Smooth muscle cell (in vitro differentiated cells): ENCODE results near the gene ZNF326. TPM values are rescaled to one million over a fixed set of nuclear protein-coding genes. Genes with fewer than 3 reads are reported as not detected.

Experiments used
- DNase-seq: peaks from one replicate; lab custom pipeline; 2025; ENCODE audit not compliant: unreplicated experiment; lab: John Stamatoyannopoulos, UW
- H2AFZ ChIP-seq: fragments of 200-600 bp; sonication (generic); 2 replicates; pipeline ENCODE4 v1.6.0; 2016; ENCODE audit warnings: antibody characterized with exemption, low read depth, mild to moderate bottlenecking
- H3F3A ChIP-seq: fragments of 200-600 bp; sonication (generic); 2 replicates; pipeline ENCODE4 v1.6.0; 2017; ENCODE audit warnings: antibody characterized with exemption, low read depth
- H3K27ac ChIP-seq: fragments of 200-600 bp; sonication (generic); 2 replicates; pipeline ENCODE4 v1.5.1; 2016; ENCODE audit warnings: low read depth, mild to moderate bottlenecking
- H3K27me3 ChIP-seq: fragments of 200-600 bp; sonication (generic); 2 replicates; pipeline ENCODE4 v1.6.1; 2016; ENCODE audit warnings: low read depth, mild to moderate bottlenecking
- H3K36me3 ChIP-seq: fragments of 200-600 bp; sonication (generic); 2 replicates; pipeline ENCODE4 v1.5.1; 2016; ENCODE audit warnings: low read depth
- H3K4me1 ChIP-seq: fragments of 200-600 bp; sonication (generic); 2 replicates; pipeline ENCODE4 v1.5.1; 2016; ENCODE audit warnings: low read depth
- H3K4me2 ChIP-seq: fragments of 200-600 bp; sonication (generic); 2 replicates; pipeline ENCODE4 v1.6.0; 2016; ENCODE audit warnings: mild to moderate bottlenecking
- H3K4me3 ChIP-seq: fragments of 200-600 bp; sonication (generic); 2 replicates; pipeline ENCODE4 v1.5.1; 2016; ENCODE audit warnings: mild to moderate bottlenecking
- H3K79me2 ChIP-seq: fragments of 200-600 bp; sonication (generic); 2 replicates; pipeline ENCODE4 v1.6.0; 2016; ENCODE audit warnings: low read depth, mild to moderate bottlenecking
- H3K9ac ChIP-seq: fragments of 200-600 bp; sonication (generic); 2 replicates; pipeline ENCODE4 v1.6.0; 2016; ENCODE audit warnings: low read depth
- H3K9me3 ChIP-seq: fragments of 200-600 bp; sonication (generic); replicated peaks from 2 replicates; pipeline ENCODE4 v1.5.1; 2016; ENCODE audit warnings: low read depth
- H4K20me1 ChIP-seq: fragments of 200-600 bp; sonication (generic); 2 replicates; pipeline ENCODE4 v1.6.0; 2016; ENCODE audit warnings: low read depth
- CTCF ChIP-seq: fragments of 200-600 bp; sonication (generic); IDR thresholded peaks from 2 replicates; pipeline ENCODE4 v1.5.1; 2017; ENCODE audit warnings: borderline replicate concordance, mild to moderate bottlenecking, antibody characterized with exemption; ENCODE audit not compliant: insufficient read depth, poor library complexity, severe bottlenecking
- WGBS: methylation state at CpG from one replicate; pipeline ENCODE4 v1.1.7; 2016; ENCODE audit warnings: low lambda C conversion rate; 5-methylcytosine and 5-hydroxymethylcytosine counted together
- polyA plus RNA-seq: library from polyadenylated mRNA; unstranded; fragments of >200 nt; fragmentation: Nextera tagmentation; extraction: Ambion mirVana; gene quantifications from 2 replicates; pipeline ENCODE4 v1.2.1, GENCODE V29; 2016
- total RNA-seq: library from RNA; depleted of rRNA; stranded (reverse); fragments of >200 nt; gene quantifications from 2 replicates; pipeline ENCODE4 v1.2.3, GENCODE V29; 2014

ZNF326 gene
- total and polyA plus RNA-seq, 2 experiments from 2014 or later, result 7.7 to 12.8 TPM

- no peaks in the 10 kb centered on the region for H3K9me3 ChIP-seq
- H2AFZ ChIP-seq, result no peak overlapping the region
- no peak overlapping the region for H3K4me3 ChIP-seq
- WGBS, result 57% methylated on average over 5 of the region's 5 CpGs
- peaks cover 3% of the 10 kb centered on the region for H3K4me1 ChIP-seq
- H3K79me2 ChIP-seq, result no peaks in the 10 kb centered on the region
- H3K27ac ChIP-seq, result peak overlapping the region; percentile 96
- DNase-seq, result no peak
- H3K36me3 ChIP-seq, result no peaks in the 10 kb centered on the region
- no peaks in the 10 kb centered on the region for H3K27me3 ChIP-seq
- no peaks in the 10 kb centered on the region for H3F3A ChIP-seq
- peak overlapping the region; percentile 56 for H3K4me2 ChIP-seq
- no peaks in the 10 kb centered on the region for H4K20me1 ChIP-seq
- peak overlapping the region; percentile 78 for H3K9ac ChIP-seq
- TF ChIP-seq CTCF, result no peak
Observed at GRCh38 chr1:89951766-89952604, 42.9 kb upstream of the ZNF326 start.

GRCh38 chr1:89952605-89953130 is 42.2 kb upstream of the ZNF326 start:
- Histone ChIP-seq H3K9me3 (no peaks in the 10 kb centered on the region), H3K4me2 (peak overlapping the region; percentile 56), H2AFZ (no peak overlapping the region), H4K20me1 (no peaks in the 10 kb centered on the region), H3K36me3 (no peaks in the 10 kb centered on the region), H3K27me3 (no peaks in the 10 kb centered on the region), H3K27ac (peak overlapping the region; percentile 96), H3K4me3 (no peak overlapping the region), H3K79me2 (no peaks in the 10 kb centered on the region), H3K9ac (peak overlapping the region; percentile 78), H3K4me1 (peaks cover 3% of the 10 kb centered on the region), H3F3A (no peaks in the 10 kb centered on the region)
- no peak for DNase-seq
- no peak for TF ChIP-seq CTCF
- 65% methylated on average over 2 of the region's 2 CpGs for WGBS

GRCh38 chr1:89953131-89953626 is 41.7 kb upstream of the ZNF326 start:
- WGBS, result 35% methylated on average over 1 of the region's 1 CpG
- Histone ChIP-seq H3K4me2 (no peak overlapping the region), H3K79me2 (no peaks in the 10 kb centered on the region), H3K9me3 (no peaks in the 10 kb centered on the region), H3K36me3 (no peaks in the 10 kb centered on the region), H3K9ac (peak overlapping the region; percentile 78), H3K4me3 (no peak overlapping the region), H3K4me1 (peaks cover 3% of the 10 kb centered on the region), H4K20me1 (no peaks in the 10 kb centered on the region), H3F3A (no peaks in the 10 kb centered on the region), H3K27ac (peak overlapping the region; percentile 96), H3K27me3 (no peaks in the 10 kb centered on the region), H2AFZ (no peak overlapping the region)
- no peak for DNase-seq
- no peak for TF ChIP-seq CTCF
